ENCODE measurements around the gene RAB4B. TPM values are rescaled to one million over a fixed set of nuclear protein-coding genes. Genes with fewer than 3 reads are reported as not detected.

Gene RAB4B
- total and polyA plus RNA-seq, 2 donors (not counting 1 experiment from before 2014, with no cell fraction given), result 108 to 141 TPM

- Histone ChIP-seq H3K4me2 (replicated peaks; ENCODE audit: low read depth, low read length, poor library complexity, severe bottlenecking) (peak within 1 kb of the TSS; percentile 93), H3K4me1 (ENCODE audit: control insufficient read depth in 2 of 2, insufficient read depth in 2 of 2, low read length in 2 of 2) (peaks cover 54 to 55% of the 10 kb centered on the region in 2 donors), H3K27me3 (replicated peaks in 1 of 4; ENCODE audit: control extremely low read depth in 1 of 4, control insufficient read depth in 3 of 4, insufficient read depth in 4 of 4, low read length in 3 of 4) (no peaks in the 10 kb centered on the region), H3K36me3 (replicated peaks in 1 of 2; ENCODE audit: control extremely low read depth in 1 of 2, control insufficient read depth in 1 of 2, extremely low read depth in 1 of 2, insufficient read depth in 2 of 2, low read length in 1 of 2) (peaks cover 0 to 37% of the 10 kb centered on the region in 2 experiments), H3K27ac (ENCODE audit: low read length in 2 of 2) (peak within 1 kb of the TSS; percentile 86 to 90), H3K4me3 (ENCODE audit: control extremely low read depth in 1 of 5, extremely low read depth in 1 of 5, insufficient read depth in 1 of 5, low read depth in 2 of 5, low read length in 4 of 5) (peak within 1 kb of the TSS; percentile 84 to 95 (median 84)), H3K79me2 (ENCODE audit: control insufficient read depth, insufficient read depth, low read length) (peaks cover 55% of the 10 kb centered on the region), H2AFZ (ENCODE audit: insufficient read depth, low read depth, low read length, poor library complexity, severe bottlenecking) (peak within 1 kb of the TSS; percentile 76), H3K9ac (ENCODE audit: low read length) (peak within 1 kb of the TSS; percentile 88), H4K20me1 (ENCODE audit: control insufficient read depth, insufficient read depth, low read length, poor library complexity, severe bottlenecking) (peaks cover 40% of the 10 kb centered on the region), H3K9me3 (ENCODE audit: control extremely low read depth in 1 of 3, control insufficient read depth in 2 of 3, insufficient read depth in 1 of 3, low read length in 2 of 3) (no peaks in the 10 kb centered on the region)
- Mint-ChIP-seq H3K4me1 (peaks cover 58% of the 10 kb centered on the region), H3K4me3 (peak within 1 kb of the TSS; percentile 92), H3K9me3 (ENCODE audit: insufficient read depth) (no peaks in the 10 kb centered on the region), H3K27ac (peak within 1 kb of the TSS; percentile 98), H3K27me3 (no peaks in the 10 kb centered on the region)
- POLR2A ChIA-PET, result interaction anchor here (0.5 to 3.1 kb wide), 15 partner anchors 8 to 1967 kb away, joined by 3 to 68 read pairs (median 4); partner anchors contain the start of genes ACTMAP, B9D2, COQ8B and ECH1
- intact Hi-C loops (cut with micrococcal nuclease), result loop anchor here (1.0 to 5.0 kb wide), 8 partner anchors 8 to 514 kb away; partner anchors contain the start of genes ACTMAP, AKT2, COQ8B and RAB4B
- CTCF ChIA-PET, result interaction anchor here (0.6 to 4.9 kb wide), 12 partner anchors 9 to 164 kb away, joined by 3 to 48 read pairs (median 6); partner anchors contain the start of genes ACTMAP, COQ8B, ITPKC and RAB4B
- under 1% methylated on average over 82 of the region's 110 CpGs for WGBS (ENCODE audit: insufficient coverage)
- TF ChIP-seq CTCF (IDR thresholded peaks at IDR 0.05), result no peak
- no peak for TF ChIP-seq EZH2 (IDR thresholded peaks at IDR 0.05; ENCODE audit: borderline replicate concordance, insufficient read depth, low read depth, low read length, poor library complexity, severe bottlenecking)
- peak; percentile 83 for ATAC-seq (ENCODE audit: low read depth)
- DNase-seq, result peak; percentile 100
These were observed 20.9 kb downstream of the RAB4B start, which contains the start of gene EGLN2 for GRCh38 chr19:40798683-40799557. Gene EGLN2 (plus strand): TSS chr19:40799191. CDS start chr19:40800573, 1,382 bp downstream.

Measured in B cell (primary cell).